GM23338 (cell line): ENCODE measurements around the gene URM1. TPM values are rescaled to one million over a fixed set of nuclear protein-coding genes. Genes with fewer than 3 reads are reported as not detected.

Source experiments
- ATAC-seq: fragments of 200-7000 bp; cut with Tn5 transposase; 3 replicates; pipeline ENCODE4 v1.9.1; 2020
- DNase-seq: peaks from one replicate; pipeline ENCODE4 v3.0.0-alpha.2; 2015; ENCODE audit warnings: low spot score
- H2AFZ ChIP-seq: fragments of 200-600 bp; sonication (generic); 2 replicates; pipeline ENCODE4 v1.8.0; 2016; ENCODE audit warnings: antibody characterized with exemption, mild to moderate bottlenecking, moderate library complexity
- H3F3A ChIP-seq: fragments of 200-600 bp; sonication (generic); replicated peaks from 2 replicates; pipeline ENCODE4 v1.8.0; 2017; ENCODE audit warnings: antibody characterized with exemption, mixed run types, low read depth
- H3K27ac ChIP-seq: fragments of 200-600 bp; sonication (generic); 2 replicates; pipeline ENCODE4 v1.6.1; 2016; ENCODE audit warnings: low read depth
- H3K27me3 ChIP-seq: fragments of 200-600 bp; sonication (generic); 2 replicates; pipeline ENCODE4 v1.8.0; 2016; ENCODE audit warnings: mild to moderate bottlenecking, mixed run types, moderate library complexity; ENCODE audit not compliant: insufficient read depth
- H3K36me3 ChIP-seq: fragments of 200-600 bp; sonication (generic); 2 replicates; pipeline ENCODE4 v1.8.0; 2016; ENCODE audit warnings: mild to moderate bottlenecking; ENCODE audit not compliant: insufficient read depth
- H3K4me1 ChIP-seq: fragments of 200-600 bp; sonication (generic); 2 replicates; pipeline ENCODE4 v1.8.0; 2016; ENCODE audit warnings: mild to moderate bottlenecking, moderate library complexity; ENCODE audit not compliant: insufficient read depth
- H3K4me2 ChIP-seq: fragments of 200-600 bp; sonication (generic); 2 replicates; pipeline ENCODE4 v1.7.1; 2017; ENCODE audit warnings: mixed run types
- H3K4me3 ChIP-seq: fragments of 200-600 bp; sonication (generic); 2 replicates; pipeline ENCODE4 v1.6.1; 2016; ENCODE audit warnings: mixed run types
- H3K79me2 ChIP-seq: fragments of 200-600 bp; sonication (generic); replicated peaks from 2 replicates; pipeline ENCODE4 v1.8.0; 2017; ENCODE audit warnings: mild to moderate bottlenecking; ENCODE audit not compliant: insufficient read depth
- H3K9me2 ChIP-seq: fragments of 200-600 bp; sonication (generic); 2 replicates; pipeline ENCODE4 v1.8.0; 2017; ENCODE audit not compliant: insufficient read depth
- H4K20me1 ChIP-seq: fragments of 200-600 bp; sonication (generic); replicated peaks from 2 replicates; pipeline ENCODE4 v1.8.0; 2017; ENCODE audit warnings: mild to moderate bottlenecking; ENCODE audit not compliant: insufficient read depth
- H3K27ac Mint-ChIP-seq: 2 replicates; pipeline ENCODE4 v1.8.0; 2020; ENCODE audit warnings: inconsistent platforms, mild to moderate bottlenecking, moderate library complexity, mixed read lengths
- H3K27me3 Mint-ChIP-seq: 3 replicates; pipeline ENCODE4 v1.8.0; 2022; ENCODE audit warnings: low read depth, mild to moderate bottlenecking, moderate library complexity, mixed read lengths, inconsistent platforms; ENCODE audit not compliant: insufficient read depth, poor library complexity
- H3K36me3 Mint-ChIP-seq: 3 replicates; pipeline ENCODE4 v1.8.0; 2021; ENCODE audit warnings: low read depth, mild to moderate bottlenecking, inconsistent platforms, moderate library complexity, mixed read lengths
- H3K4me1 Mint-ChIP-seq: 3 replicates; pipeline ENCODE4 v1.8.0; 2020; ENCODE audit warnings: mild to moderate bottlenecking, inconsistent platforms, mixed read lengths
- H3K4me3 Mint-ChIP-seq: 3 replicates; pipeline ENCODE4 v1.8.0; 2021; ENCODE audit warnings: moderate library complexity, mild to moderate bottlenecking, inconsistent platforms, mixed read lengths
- H3K9me3 Mint-ChIP-seq: 3 replicates; pipeline ENCODE4 v1.8.0; 2020; ENCODE audit warnings: moderate library complexity, mild to moderate bottlenecking, inconsistent platforms, mixed read lengths
- CREB1 ChIP-seq: fragments of 250-450 bp; sonication (Bioruptor Pico); IDR thresholded peaks from 2 replicates; pipeline ENCODE4 v1.5.0; 2020; ENCODE audit warnings: low read depth, mild to moderate bottlenecking, moderate library complexity
- EZH2 ChIP-seq: fragments of 200-600 bp; sonication (generic); IDR thresholded peaks from one replicate; pipeline ENCODE4 v1.8.0; 2017; ENCODE audit warnings: antibody characterized with exemption, mild to moderate bottlenecking, low read depth; ENCODE audit not compliant: unreplicated experiment
- EZH2phosphoT487 ChIP-seq: fragments of 200-600 bp; sonication (generic); IDR thresholded peaks from one replicate; pipeline ENCODE4 v1.8.1; 2018; ENCODE audit warnings: antibody characterized with exemption; ENCODE audit not compliant: unreplicated experiment
- JUNB ChIP-seq: IDR thresholded peaks from one replicate; pipeline ENCODE4 v1.6.1; 2016; ENCODE audit warnings: antibody characterized with exemption; ENCODE audit not compliant: unreplicated experiment
- NANOG ChIP-seq: IDR thresholded peaks from 2 replicates; pipeline ENCODE4 v1.6.1; 2016; ENCODE audit warnings: antibody characterized with exemption, borderline replicate concordance
- POLR2AphosphoS5 ChIP-seq: IDR thresholded peaks from 2 replicates; pipeline ENCODE4 v1.6.1; 2016; ENCODE audit warnings: antibody characterized with exemption, low read depth
- STAT1 ChIP-seq: IDR thresholded peaks from one replicate; pipeline ENCODE4 v1.6.1; 2016; ENCODE audit warnings: antibody characterized with exemption; ENCODE audit not compliant: unreplicated experiment
- ZNF114 ChIP-seq: fragments of 250-450 bp; sonication (Bioruptor Pico); IDR thresholded peaks from 2 replicates; pipeline ENCODE4 v1.5.0; 2020; ENCODE audit warnings: mild to moderate bottlenecking, moderate library complexity
- ZNF331 ChIP-seq: fragments of 250-450 bp; sonication (Bioruptor Pico); IDR thresholded peaks from 2 replicates; pipeline ENCODE4 v1.5.0; 2020; ENCODE audit warnings: low read depth, mild to moderate bottlenecking, moderate library complexity
- polyA plus RNA-seq: library from polyadenylated mRNA; unstranded; fragments of >200 nt; fragmentation: Nextera tagmentation; extraction: Ambion mirVana; gene quantifications from 2 replicates; pipeline ENCODE4 v1.2.1, GENCODE V29; 2016
- total RNA-seq: library from RNA; depleted of rRNA; stranded (reverse); fragments of >200 nt; shearing (Covaris generic); gene quantifications from 2 replicates; pipeline ENCODE4 v1.2.3, GENCODE V29; 2014
- TF ChIP-seq, protein P1 (sequence below): fragments of 250-450 bp; sonication (Bioruptor Pico); IDR thresholded peaks from 2 replicates; pipeline ENCODE4 v1.5.0; 2020; ENCODE audit warnings: mild to moderate bottlenecking, moderate library complexity
- TF ChIP-seq, protein P2 (sequence below): IDR thresholded peaks from one replicate; pipeline ENCODE4 v1.6.1; 2018; ENCODE audit warnings: antibody characterized with exemption; ENCODE audit not compliant: unreplicated experiment
- TF ChIP-seq, protein P3 (sequence below), 2 experiments: fragments of 200-600 bp in 1 of 2; sonication (generic) in 1 of 2; conservative IDR thresholded peaks; 2 replicates each; pipeline versions ENCODE4 v1.5.1 to v1.6.1; 2016 to 2017; ENCODE audit warnings: antibody characterized with exemption in 2 of 2, low read depth in 2 of 2, mild to moderate bottlenecking in 2 of 2, moderate library complexity in 1 of 2
- TF ChIP-seq, protein P4 (sequence below): IDR thresholded peaks from 2 replicates; pipeline ENCODE4 v1.6.1; 2016; ENCODE audit warnings: antibody characterized with exemption

The URM1 gene
- total and polyA plus RNA-seq, 2 experiments from 2014 or later, result 28.6 to 47.8 TPM

DNA sequence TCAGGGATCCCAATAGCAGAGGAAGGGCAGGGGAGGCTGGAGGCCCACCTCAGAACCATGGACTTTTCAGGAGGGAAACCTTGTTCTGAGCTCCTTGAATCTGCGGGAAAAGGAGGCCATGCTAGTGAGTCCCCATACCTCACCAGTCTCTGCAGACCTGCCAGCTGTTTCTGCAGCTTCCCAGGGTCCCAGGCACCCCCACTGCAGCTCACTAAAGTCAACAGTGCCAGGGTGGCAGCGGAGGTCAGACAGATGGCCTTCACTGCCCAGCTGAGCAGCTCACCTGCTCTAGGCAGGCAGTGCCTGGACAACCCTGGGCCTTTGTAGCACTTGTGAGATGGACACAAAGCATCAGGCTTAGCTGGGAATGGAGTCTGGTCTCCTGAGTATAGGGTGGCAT lies 35.3 kb upstream of the URM1 start:
- no peaks in the 10 kb centered on the region for H3K79me2 ChIP-seq
- H3K36me3 ChIP-seq, result no peaks in the 10 kb centered on the region
- H3K4me3 ChIP-seq, result no peak overlapping the region
- no peak overlapping the region for H3K4me2 ChIP-seq
- Mint-ChIP-seq H3K9me3 (0 out of 3 replicates have a peak, but pooled peaks cover 3% of the 10 kb centered on the region), H3K4me3 (no peak overlapping the region), H3K4me1 (no peaks in the 10 kb centered on the region), H3K27me3 (peaks cover 11% of the 10 kb centered on the region), H3K36me3 (peaks cover 2% of the 10 kb centered on the region; the same call in 1 of the 3 replicates), H3K27ac (no peak overlapping the region)
- no peaks in the 10 kb centered on the region for H4K20me1 ChIP-seq
- no peaks in the 10 kb centered on the region for H3K4me1 ChIP-seq
- TF ChIP-seq ZNF114 (no peak), JUNB (no peak), NANOG (no peak), EZH2phosphoT487 (no peak), EZH2 (no peak), STAT1 (no peak), ZNF331 (CRISPR knock-in tag) (no peak), CREB1 (CRISPR knock-in tag) (no peak), POLR2AphosphoS5 (no peak)
- TF ChIP-seq, protein P1, sequence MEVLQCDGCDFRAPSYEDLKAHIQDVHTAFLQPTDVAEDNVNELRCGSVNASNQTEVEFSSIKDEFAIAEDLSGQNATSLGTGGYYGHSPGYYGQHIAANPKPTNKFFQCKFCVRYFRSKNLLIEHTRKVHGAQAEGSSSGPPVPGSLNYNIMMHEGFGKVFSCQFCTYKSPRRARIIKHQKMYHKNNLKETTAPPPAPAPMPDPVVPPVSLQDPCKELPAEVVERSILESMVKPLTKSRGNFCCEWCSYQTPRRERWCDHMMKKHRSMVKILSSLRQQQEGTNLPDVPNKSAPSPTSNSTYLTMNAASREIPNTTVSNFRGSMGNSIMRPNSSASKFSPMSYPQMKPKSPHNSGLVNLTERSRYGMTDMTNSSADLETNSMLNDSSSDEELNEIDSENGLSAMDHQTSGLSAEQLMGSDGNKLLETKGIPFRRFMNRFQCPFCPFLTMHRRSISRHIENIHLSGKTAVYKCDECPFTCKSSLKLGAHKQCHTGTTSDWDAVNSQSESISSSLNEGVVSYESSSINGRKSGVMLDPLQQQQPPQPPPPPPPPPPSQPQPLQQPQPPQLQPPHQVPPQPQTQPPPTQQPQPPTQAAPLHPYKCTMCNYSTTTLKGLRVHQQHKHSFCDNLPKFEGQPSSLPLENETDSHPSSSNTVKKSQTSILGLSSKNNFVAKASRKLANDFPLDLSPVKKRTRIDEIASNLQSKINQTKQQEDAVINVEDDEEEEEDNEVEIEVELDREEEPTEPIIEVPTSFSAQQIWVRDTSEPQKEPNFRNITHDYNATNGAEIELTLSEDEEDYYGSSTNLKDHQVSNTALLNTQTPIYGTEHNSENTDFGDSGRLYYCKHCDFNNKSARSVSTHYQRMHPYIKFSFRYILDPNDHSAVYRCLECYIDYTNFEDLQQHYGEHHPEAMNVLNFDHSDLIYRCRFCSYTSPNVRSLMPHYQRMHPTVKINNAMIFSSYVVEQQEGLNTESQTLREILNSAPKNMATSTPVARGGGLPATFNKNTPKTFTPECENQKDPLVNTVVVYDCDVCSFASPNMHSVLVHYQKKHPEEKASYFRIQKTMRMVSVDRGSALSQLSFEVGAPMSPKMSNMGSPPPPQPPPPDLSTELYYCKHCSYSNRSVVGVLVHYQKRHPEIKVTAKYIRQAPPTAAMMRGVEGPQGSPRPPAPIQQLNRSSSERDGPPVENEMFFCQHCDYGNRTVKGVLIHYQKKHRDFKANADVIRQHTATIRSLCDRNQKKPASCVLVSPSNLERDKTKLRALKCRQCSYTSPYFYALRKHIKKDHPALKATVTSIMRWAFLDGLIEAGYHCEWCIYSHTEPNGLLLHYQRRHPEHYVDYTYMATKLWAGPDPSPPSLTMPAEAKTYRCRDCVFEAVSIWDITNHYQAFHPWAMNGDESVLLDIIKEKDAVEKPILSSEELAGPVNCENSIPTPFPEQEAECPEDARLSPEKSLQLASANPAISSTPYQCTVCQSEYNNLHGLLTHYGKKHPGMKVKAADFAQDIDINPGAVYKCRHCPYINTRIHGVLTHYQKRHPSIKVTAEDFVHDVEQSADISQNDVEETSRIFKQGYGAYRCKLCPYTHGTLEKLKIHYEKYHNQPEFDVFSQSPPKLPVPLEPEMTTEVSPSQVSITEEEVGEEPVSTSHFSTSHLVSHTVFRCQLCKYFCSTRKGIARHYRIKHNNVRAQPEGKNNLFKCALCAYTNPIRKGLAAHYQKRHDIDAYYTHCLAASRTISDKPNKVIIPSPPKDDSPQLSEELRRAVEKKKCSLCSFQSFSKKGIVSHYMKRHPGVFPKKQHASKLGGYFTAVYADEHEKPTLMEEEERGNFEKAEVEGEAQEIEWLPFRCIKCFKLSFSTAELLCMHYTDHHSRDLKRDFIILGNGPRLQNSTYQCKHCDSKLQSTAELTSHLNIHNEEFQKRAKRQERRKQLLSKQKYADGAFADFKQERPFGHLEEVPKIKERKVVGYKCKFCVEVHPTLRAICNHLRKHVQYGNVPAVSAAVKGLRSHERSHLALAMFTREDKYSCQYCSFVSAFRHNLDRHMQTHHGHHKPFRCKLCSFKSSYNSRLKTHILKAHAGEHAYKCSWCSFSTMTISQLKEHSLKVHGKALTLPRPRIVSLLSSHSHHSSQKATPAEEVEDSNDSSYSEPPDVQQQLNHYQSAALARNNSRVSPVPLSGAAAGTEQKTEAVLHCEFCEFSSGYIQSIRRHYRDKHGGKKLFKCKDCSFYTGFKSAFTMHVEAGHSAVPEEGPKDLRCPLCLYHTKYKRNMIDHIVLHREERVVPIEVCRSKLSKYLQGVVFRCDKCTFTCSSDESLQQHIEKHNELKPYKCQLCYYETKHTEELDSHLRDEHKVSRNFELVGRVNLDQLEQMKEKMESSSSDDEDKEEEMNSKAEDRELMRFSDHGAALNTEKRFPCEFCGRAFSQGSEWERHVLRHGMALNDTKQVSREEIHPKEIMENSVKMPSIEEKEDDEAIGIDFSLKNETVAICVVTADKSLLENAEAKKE (CRISPR knock-in tag), result no peak
- TF ChIP-seq, protein P2, sequence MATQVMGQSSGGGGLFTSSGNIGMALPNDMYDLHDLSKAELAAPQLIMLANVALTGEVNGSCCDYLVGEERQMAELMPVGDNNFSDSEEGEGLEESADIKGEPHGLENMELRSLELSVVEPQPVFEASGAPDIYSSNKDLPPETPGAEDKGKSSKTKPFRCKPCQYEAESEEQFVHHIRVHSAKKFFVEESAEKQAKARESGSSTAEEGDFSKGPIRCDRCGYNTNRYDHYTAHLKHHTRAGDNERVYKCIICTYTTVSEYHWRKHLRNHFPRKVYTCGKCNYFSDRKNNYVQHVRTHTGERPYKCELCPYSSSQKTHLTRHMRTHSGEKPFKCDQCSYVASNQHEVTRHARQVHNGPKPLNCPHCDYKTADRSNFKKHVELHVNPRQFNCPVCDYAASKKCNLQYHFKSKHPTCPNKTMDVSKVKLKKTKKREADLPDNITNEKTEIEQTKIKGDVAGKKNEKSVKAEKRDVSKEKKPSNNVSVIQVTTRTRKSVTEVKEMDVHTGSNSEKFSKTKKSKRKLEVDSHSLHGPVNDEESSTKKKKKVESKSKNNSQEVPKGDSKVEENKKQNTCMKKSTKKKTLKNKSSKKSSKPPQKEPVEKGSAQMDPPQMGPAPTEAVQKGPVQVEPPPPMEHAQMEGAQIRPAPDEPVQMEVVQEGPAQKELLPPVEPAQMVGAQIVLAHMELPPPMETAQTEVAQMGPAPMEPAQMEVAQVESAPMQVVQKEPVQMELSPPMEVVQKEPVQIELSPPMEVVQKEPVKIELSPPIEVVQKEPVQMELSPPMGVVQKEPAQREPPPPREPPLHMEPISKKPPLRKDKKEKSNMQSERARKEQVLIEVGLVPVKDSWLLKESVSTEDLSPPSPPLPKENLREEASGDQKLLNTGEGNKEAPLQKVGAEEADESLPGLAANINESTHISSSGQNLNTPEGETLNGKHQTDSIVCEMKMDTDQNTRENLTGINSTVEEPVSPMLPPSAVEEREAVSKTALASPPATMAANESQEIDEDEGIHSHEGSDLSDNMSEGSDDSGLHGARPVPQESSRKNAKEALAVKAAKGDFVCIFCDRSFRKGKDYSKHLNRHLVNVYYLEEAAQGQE, result no peak
- TF ChIP-seq, protein P3, sequence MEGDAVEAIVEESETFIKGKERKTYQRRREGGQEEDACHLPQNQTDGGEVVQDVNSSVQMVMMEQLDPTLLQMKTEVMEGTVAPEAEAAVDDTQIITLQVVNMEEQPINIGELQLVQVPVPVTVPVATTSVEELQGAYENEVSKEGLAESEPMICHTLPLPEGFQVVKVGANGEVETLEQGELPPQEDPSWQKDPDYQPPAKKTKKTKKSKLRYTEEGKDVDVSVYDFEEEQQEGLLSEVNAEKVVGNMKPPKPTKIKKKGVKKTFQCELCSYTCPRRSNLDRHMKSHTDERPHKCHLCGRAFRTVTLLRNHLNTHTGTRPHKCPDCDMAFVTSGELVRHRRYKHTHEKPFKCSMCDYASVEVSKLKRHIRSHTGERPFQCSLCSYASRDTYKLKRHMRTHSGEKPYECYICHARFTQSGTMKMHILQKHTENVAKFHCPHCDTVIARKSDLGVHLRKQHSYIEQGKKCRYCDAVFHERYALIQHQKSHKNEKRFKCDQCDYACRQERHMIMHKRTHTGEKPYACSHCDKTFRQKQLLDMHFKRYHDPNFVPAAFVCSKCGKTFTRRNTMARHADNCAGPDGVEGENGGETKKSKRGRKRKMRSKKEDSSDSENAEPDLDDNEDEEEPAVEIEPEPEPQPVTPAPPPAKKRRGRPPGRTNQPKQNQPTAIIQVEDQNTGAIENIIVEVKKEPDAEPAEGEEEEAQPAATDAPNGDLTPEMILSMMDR (conservative IDR thresholded peaks at IDR 0.05; ENCODE audit: low read depth in 2 of 2), result no peak
- TF ChIP-seq, protein P4, sequence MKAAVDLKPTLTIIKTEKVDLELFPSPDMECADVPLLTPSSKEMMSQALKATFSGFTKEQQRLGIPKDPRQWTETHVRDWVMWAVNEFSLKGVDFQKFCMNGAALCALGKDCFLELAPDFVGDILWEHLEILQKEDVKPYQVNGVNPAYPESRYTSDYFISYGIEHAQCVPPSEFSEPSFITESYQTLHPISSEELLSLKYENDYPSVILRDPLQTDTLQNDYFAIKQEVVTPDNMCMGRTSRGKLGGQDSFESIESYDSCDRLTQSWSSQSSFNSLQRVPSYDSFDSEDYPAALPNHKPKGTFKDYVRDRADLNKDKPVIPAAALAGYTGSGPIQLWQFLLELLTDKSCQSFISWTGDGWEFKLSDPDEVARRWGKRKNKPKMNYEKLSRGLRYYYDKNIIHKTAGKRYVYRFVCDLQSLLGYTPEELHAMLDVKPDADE, result no peak
- ATAC-seq (no peak), DNase-seq (no peak)
- H2AFZ ChIP-seq, result no peak overlapping the region
- no peaks in the 10 kb centered on the region for H3K27me3 ChIP-seq
- H3F3A ChIP-seq, result peaks cover 5% of the 10 kb centered on the region; the same call in 1 of the 2 replicates
- no peak overlapping the region for H3K27ac ChIP-seq
- no peaks in the 10 kb centered on the region for H3K9me2 ChIP-seq
